HCT116 (cell line): ENCODE measurements around the gene TBX15. TPM values are rescaled to one million over a fixed set of nuclear protein-coding genes. Genes with fewer than 3 reads are reported as not detected.

Experiments used
- ATAC-seq: fragments of 200-7000 bp; cut with Tn5 transposase; 2 replicates; pipeline ENCODE4 v1.9.1; 2020; ENCODE audit warnings: mild to moderate bottlenecking, moderate library complexity
- BruUV-seq: library from RNA; stranded (reverse); fragments of 400-500 nt; replicated peaks from 2 replicates; lab custom pipeline; 2021; lab: Mats Ljungman, UMichigan
- CTCF ChIA-PET: fragments of 300-600 bp; sonication (Branson Sonifier 250); formaldehyde crosslinking; loops from one replicate; lab custom pipeline; 2021; ENCODE audit warnings: antibody characterized with exemption; lab: Charles Lee
- POLR2A ChIA-PET: fragments of 300-600, 350-600 bp; sonication (Branson Sonifier 250); formaldehyde crosslinking; loops from one replicate; lab custom pipeline; 2021; ENCODE audit warnings: antibody characterized with exemption; lab: Charles Lee
- RAD21 ChIA-PET, 2 experiments: fragments of 300-600 bp; sonication (Branson Sonifier 250); formaldehyde crosslinking; loops; one replicate each; lab custom pipeline; 2023; ENCODE audit warnings: low total read pairs in 2 of 2; ENCODE audit not compliant: uncharacterized antibody in 2 of 2, unreplicated experiment in 2 of 2, low non-redundant PET in 1 of 2; lab: Charles Lee
- DNase-seq: peaks from one replicate; pipeline ENCODE4 v3.0.0-alpha.2; 2010; ENCODE audit warnings: low read depth, low spot score
- H2AFZ ChIP-seq: fragments of 200-600 bp; shearing (Covaris generic), sonication (generic); 2 replicates; pipeline ENCODE4 v1.6.1; 2017; ENCODE audit warnings: low read depth, mixed run types, mixed read lengths, antibody characterized with exemption, low read length; ENCODE audit not compliant: poor library complexity, severe bottlenecking
- H3K27ac ChIP-seq: 2 replicates; pipeline ENCODE4 v1.5.1; 2012; ENCODE audit warnings: low read depth, low read length
- H3K27me3 ChIP-seq: fragments of 200-600 bp; sonication (generic); 2 replicates; pipeline ENCODE4 v1.6.1; 2016; ENCODE audit warnings: mixed run types, low read length, mixed read lengths; ENCODE audit not compliant: insufficient read depth
- H3K36me3 ChIP-seq, 2 experiments: fragments of 200-500 bp in 1 of 2; fragments of 200-600 bp in 1 of 2; sonication (Bioruptor generic) in 1 of 2; sonication (generic) in 1 of 2; 2 replicates each; pipeline versions ENCODE4 v1.5.1 to v1.6.1; 2014 to 2016; ENCODE audit warnings: low read length in 2 of 2, inconsistent platforms in 1 of 2, mixed read lengths in 1 of 2, mixed run types in 1 of 2; ENCODE audit not compliant: insufficient read depth in 2 of 2, control insufficient read depth in 1 of 2
- H3K4me1 ChIP-seq, 2 experiments: fragments of 200-600 bp in 1 of 2; sonication (generic) in 1 of 2; 2 replicates each; pipeline versions ENCODE4 v1.5.1 to v1.6.1; 2012 to 2017; ENCODE audit warnings: low read length in 2 of 2, inconsistent platforms in 1 of 2, mild to moderate bottlenecking in 1 of 2, mixed read lengths in 1 of 2, mixed run types in 1 of 2, moderate library complexity in 1 of 2; ENCODE audit not compliant: insufficient read depth in 2 of 2, control insufficient read depth in 1 of 2
- H3K4me2 ChIP-seq: fragments of 200-600 bp; sonication (generic); 2 replicates; pipeline ENCODE4 v1.6.1; 2017; ENCODE audit warnings: mixed run types, low read length, mixed read lengths
- H3K4me3 ChIP-seq, 2 experiments: fragments of 200-600 bp in 1 of 2; sonication (generic) in 1 of 2; replicated peaks in 1 of 2; 2 replicates each; pipeline ENCODE4 v1.5.1; 2011 to 2016; ENCODE audit warnings: low read length in 2 of 2, control low read depth in 1 of 2, low read depth in 1 of 2, mild to moderate bottlenecking in 1 of 2, mixed read lengths in 1 of 2, mixed run types in 1 of 2
- H3K79me2 ChIP-seq: fragments of 200-600 bp; sonication (generic); 2 replicates; pipeline ENCODE4 v1.6.1; 2017; ENCODE audit warnings: mild to moderate bottlenecking, mixed run types, low read length, moderate library complexity, mixed read lengths; ENCODE audit not compliant: insufficient read depth
- H3K9ac ChIP-seq: fragments of 200-600 bp; sonication (generic); 2 replicates; pipeline ENCODE4 v1.6.1; 2016; ENCODE audit warnings: low read length, mixed read lengths
- H3K9me2 ChIP-seq: fragments of 200-600 bp; sonication (generic), shearing (Covaris generic); 2 replicates; pipeline ENCODE4 v1.6.1; 2017; ENCODE audit warnings: mixed run types, mild to moderate bottlenecking, moderate library complexity; ENCODE audit not compliant: insufficient read depth
- H3K9me3 ChIP-seq, 2 experiments: fragments of 200-500 bp in 1 of 2; fragments of 200-600 bp in 1 of 2; sonication (Bioruptor generic) in 1 of 2; sonication (generic) in 1 of 2; 2 replicates each; pipeline ENCODE4 v1.6.1; 2014 to 2017; ENCODE audit warnings: low read length in 2 of 2, mixed read lengths in 2 of 2, inconsistent platforms in 1 of 2, low read depth in 1 of 2, mild to moderate bottlenecking in 1 of 2, mixed run types in 1 of 2, moderate library complexity in 1 of 2; ENCODE audit not compliant: control insufficient read depth in 1 of 2, insufficient read depth in 1 of 2
- H4K20me1 ChIP-seq: fragments of 200-600 bp; sonication (generic), shearing (Covaris generic); 2 replicates; pipeline ENCODE4 v1.6.1; 2017; ENCODE audit warnings: mixed run types, mild to moderate bottlenecking, moderate library complexity; ENCODE audit not compliant: insufficient read depth
- CBX3 ChIP-seq: IDR thresholded peaks from 2 replicates; pipeline ENCODE4 v1.6.1; 2012; ENCODE audit warnings: low read depth
- CTCF ChIP-seq, 3 experiments: fragments of 200-600 bp in 1 of 3; sonication (generic) in 1 of 3; IDR thresholded peaks in 2 of 3; conservative IDR thresholded peaks in 1 of 3; 2 replicates each; pipeline ENCODE4 v1.5.1; 2012 to 2017; ENCODE audit warnings: low read depth in 2 of 3, low read length in 2 of 3, antibody characterized with exemption in 1 of 3, borderline replicate concordance in 1 of 3, control low read depth in 1 of 3, mild to moderate bottlenecking in 1 of 3, mixed read lengths in 1 of 3, mixed run types in 1 of 3, moderate library complexity in 1 of 3; ENCODE audit not compliant: insufficient read depth in 1 of 3
- FOSL1 ChIP-seq: IDR thresholded peaks from 2 replicates; pipeline ENCODE4 v1.6.1; 2012; ENCODE audit warnings: low read depth
- JUND ChIP-seq: IDR thresholded peaks from 2 replicates; pipeline ENCODE4 v1.6.1; 2012
- POLR2A ChIP-seq: IDR thresholded peaks from 2 replicates; pipeline ENCODE4 v1.7.0; 2011; ENCODE audit warnings: borderline replicate concordance; ENCODE audit not compliant: insufficient read depth, insufficient read length; ENCODE audit errors: extremely low read depth
- POLR2AphosphoS5 ChIP-seq: IDR thresholded peaks from 2 replicates; pipeline ENCODE4 v1.6.1; 2011; ENCODE audit warnings: mild to moderate bottlenecking, low read depth, low read length, moderate library complexity
- SIN3A ChIP-seq: IDR thresholded peaks from 2 replicates; pipeline ENCODE4 v1.6.1; 2012; ENCODE audit warnings: low read depth
- TCF7L2 ChIP-seq: IDR thresholded peaks from 2 replicates; pipeline ENCODE4 v1.7.0; 2011; ENCODE audit warnings: borderline replicate concordance, inconsistent platforms; ENCODE audit not compliant: insufficient read depth, insufficient read length; ENCODE audit errors: extremely low read depth
- ZFX ChIP-seq: fragments of 450-650 bp; IDR thresholded peaks from 2 replicates; pipeline ENCODE4 v1.6.1; 2017
- intact Hi-C: fragments of 100-400 bp; cut with micrococcal nuclease; formaldehyde crosslinking; loops from 2 replicates; pipeline ENCODE4 v1.10.0; 2022
- total RNA-seq: library from RNA; stranded (reverse); gene quantifications from one replicate; pipeline ENCODE4 v1.2.1, GENCODE V29; 2021; ENCODE audit not compliant: unreplicated experiment

TBX15 gene
- total RNA-seq, 1 experiment from 2014 or later = not detected

GRCh38 chr1:118927427-118928187, 60.5 kb downstream of the TBX15 start:
- H3K9me3 ChIP-seq = no peaks in the 10 kb centered on the region
- TF ChIP-seq FOSL1 = no peak
- TF ChIP-seq CTCF (IDR thresholded peaks at IDR 0.05 in 2 of 3, conservative IDR thresholded peaks at IDR 0.05 in 1 of 3; ENCODE audit: borderline replicate concordance in 1 of 3, insufficient read depth in 1 of 3, low read depth in 2 of 3, low read length in 2 of 3) = no peak
- no peak for TF ChIP-seq ZFX
- TF ChIP-seq TCF7L2 = no peak
- TF ChIP-seq SIN3A = no peak
- H3K27me3 ChIP-seq = peaks cover 7% of the 10 kb centered on the region; the same call in 1 of the 2 replicates
- intact Hi-C loops = no loop called here
- H3K27ac ChIP-seq = no peak overlapping the region
- no peak overlapping the region for H2AFZ ChIP-seq
- ChIA-PET POLR2A (no interaction called here), CTCF (no interaction called here), RAD21 (no interaction called here)
- H3K9ac ChIP-seq = no peak overlapping the region
- H4K20me1 ChIP-seq = no peaks in the 10 kb centered on the region; the same call in 1 of the 2 replicates
- H3K36me3 ChIP-seq = no peaks in the 10 kb centered on the region
- no peak overlapping the region for H3K4me3 ChIP-seq
- H3K4me2 ChIP-seq = no peak overlapping the region
- no peak for ATAC-seq
- no TSS peak for BruUV-seq
- H3K4me1 ChIP-seq = no peaks in the 10 kb centered on the region
- DNase-seq = no peak
- no peaks in the 10 kb centered on the region for H3K9me2 ChIP-seq
- no peaks in the 10 kb centered on the region for H3K79me2 ChIP-seq

GRCh38 chr1:118926261-118926660, 61.9 kb downstream of the TBX15 start:
- Histone ChIP-seq H3K27ac (no peak overlapping the region), H3K79me2 (no peaks in the 10 kb centered on the region), H3K9me3 (no peaks in the 10 kb centered on the region), H3K4me1 (no peaks in the 10 kb centered on the region), H3K36me3 (no peaks in the 10 kb centered on the region), H3K4me2 (no peak overlapping the region), H2AFZ (no peak overlapping the region), H4K20me1 (no peaks in the 10 kb centered on the region; the same call in 1 of the 2 replicates), H3K9ac (no peak overlapping the region), H3K27me3 (peaks cover 7% of the 10 kb centered on the region; the same call in 1 of the 2 replicates), H3K4me3 (no peak overlapping the region), H3K9me2 (no peaks in the 10 kb centered on the region)
- no peak for TF ChIP-seq CBX3
- no peak for TF ChIP-seq POLR2A
- TF ChIP-seq JUND = no peak
- TF ChIP-seq POLR2AphosphoS5 = no peak
- intact Hi-C loops = no loop called here
- no peak for ATAC-seq
- ChIA-PET POLR2A (no interaction called here), CTCF (no interaction called here), RAD21 (no interaction called here)
- BruUV-seq = no TSS peak
- DNase-seq = no peak
